HG03196 (cell line): ENCODE measurements around the gene SLC1A2.

Experiments
- ATAC-seq: cut with Tn5 transposase; IDR thresholded peaks from one replicate; pipeline ENCODE4 v1.9.1; 2021; ENCODE audit not compliant: unreplicated experiment

The SLC1A2 gene

DNA sequence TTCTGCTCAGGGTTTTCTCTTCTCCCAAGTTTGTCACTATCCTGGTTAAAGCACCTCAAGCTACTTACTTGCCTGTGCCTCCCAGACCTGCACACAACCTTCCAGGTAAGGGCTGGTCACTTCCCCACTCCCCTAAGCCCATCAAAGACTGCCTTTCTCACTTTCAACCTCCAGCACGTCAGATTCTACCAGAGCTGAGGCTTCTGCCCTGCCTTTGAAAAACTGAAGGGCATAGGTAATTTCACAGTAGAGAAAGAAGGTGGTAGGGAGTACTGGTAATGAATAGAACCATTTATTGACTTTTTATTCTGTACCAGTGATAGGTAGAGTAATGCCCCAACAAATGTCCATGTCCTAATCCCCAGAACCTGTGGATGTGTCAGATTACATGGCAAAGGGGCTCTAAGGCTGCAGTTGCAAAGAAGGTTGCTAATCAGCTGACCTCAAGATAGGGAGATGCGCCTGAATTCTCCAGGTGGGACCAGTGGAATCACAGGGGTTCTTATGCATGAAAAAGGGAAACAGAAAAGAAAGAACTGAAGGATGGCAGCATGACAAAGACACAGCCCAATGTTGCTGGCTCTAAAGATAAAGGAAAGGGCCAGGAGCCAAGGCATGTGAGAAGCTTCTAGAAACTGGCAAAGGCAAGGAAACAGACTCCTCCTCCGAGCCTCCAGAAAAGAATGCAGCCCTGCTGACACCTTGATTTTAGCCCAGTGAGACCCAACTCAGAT, 89.0 kb downstream of the SLC1A2 start:
- ATAC-seq = no peak

DNA sequence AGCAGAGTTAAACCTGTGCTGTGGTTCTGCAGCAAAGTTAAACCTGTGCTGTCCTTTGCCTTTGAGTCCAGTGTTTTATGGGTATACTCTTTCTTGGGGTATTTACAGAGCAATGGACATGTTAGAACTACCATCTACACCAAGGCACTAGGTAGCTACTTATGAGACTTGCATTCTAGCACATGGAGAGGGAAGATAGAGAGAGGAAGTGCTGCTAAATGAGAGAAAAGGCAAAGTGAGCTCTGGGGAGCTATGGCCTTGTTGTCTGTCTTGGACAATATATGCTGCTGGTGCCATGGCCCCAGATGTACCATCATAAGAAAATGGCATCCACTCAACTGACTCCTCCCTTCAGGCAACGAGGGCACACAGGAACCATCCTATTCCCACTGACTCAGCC, 91.5 kb downstream of the SLC1A2 start:
- no peak for ATAC-seq

DNA sequence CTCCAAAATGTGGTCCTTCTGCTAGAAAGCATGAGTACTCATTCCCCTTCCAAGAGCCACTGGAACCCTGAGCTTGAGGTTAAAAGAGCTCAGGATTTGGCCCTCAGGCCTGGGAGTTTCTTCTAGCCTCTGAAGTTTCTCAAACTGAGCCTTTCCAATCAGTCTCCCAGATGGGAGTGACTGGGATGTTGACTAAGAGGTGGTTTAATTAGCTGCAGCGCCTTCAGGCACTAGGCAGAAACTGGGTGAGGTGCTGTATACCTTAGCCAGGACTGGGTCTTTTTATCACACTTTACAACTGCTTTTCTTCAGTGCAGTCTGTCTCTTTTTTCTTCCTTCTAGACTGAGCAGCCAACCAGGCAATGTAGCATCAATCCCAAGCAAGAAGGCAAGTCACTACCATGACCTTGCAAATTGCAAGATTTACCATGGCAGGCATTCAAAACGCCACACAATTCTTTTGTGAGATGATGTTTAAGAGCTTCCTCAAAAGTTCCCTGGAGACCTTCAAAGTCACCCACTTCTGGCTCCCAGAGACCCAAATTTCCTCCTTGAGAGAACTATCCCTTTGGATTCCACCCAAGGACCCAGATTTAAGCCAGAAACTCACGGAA, 93.0 kb downstream of the SLC1A2 start:
- no peak for ATAC-seq

DNA sequence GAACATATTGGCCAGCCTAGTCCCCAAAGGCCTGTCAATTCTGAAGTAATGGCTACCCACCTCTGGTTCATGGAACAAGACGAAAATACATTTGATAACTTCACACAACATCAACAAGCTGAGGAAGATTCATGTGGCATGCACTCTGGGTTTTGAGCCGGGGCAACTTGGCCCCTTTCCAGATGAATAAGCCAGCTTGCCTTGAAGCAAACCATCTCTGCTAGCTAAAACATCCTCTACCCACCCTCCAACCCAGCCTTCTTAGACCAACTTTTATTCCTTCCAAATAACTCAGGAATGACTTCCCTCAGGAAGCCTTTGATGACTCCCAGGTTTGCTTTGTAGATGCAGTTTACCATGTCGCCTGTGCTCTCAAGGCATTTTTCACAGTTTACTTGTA, 94.4 kb downstream of the SLC1A2 start:
- ATAC-seq = no peak

DNA sequence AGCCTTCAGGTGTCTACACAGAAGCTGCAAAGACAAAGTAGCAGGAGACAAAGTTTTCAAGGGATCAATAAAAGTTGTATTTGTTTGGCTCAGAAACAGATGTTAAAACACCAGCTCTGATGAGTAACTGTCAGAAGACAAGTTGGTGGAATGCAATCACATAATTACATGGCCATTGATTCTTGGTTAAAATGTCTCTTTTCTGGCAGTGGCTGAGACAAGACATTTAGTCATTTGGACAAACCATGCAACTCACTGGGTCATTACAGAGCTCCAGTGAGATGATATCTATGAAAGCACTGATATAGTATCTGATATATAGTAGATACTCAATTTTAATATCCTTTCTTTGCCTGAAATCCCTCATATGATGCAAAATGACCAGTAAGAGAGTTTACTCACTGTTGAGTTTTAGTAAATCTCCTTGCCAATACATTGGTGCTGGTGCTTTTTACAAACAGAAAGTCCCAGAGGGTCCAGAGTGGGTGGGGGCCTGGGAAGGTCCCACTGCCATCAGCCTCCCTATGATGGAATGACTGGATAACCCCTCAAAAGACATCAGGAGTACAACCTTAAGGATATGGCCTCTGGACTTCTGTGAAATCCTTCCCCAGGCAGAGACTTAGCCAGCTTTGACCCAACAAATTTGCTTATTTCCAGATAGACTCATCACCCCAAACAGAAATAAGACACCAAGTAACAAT, 95.0 kb downstream of the SLC1A2 start:
- ATAC-seq = no peak

DNA sequence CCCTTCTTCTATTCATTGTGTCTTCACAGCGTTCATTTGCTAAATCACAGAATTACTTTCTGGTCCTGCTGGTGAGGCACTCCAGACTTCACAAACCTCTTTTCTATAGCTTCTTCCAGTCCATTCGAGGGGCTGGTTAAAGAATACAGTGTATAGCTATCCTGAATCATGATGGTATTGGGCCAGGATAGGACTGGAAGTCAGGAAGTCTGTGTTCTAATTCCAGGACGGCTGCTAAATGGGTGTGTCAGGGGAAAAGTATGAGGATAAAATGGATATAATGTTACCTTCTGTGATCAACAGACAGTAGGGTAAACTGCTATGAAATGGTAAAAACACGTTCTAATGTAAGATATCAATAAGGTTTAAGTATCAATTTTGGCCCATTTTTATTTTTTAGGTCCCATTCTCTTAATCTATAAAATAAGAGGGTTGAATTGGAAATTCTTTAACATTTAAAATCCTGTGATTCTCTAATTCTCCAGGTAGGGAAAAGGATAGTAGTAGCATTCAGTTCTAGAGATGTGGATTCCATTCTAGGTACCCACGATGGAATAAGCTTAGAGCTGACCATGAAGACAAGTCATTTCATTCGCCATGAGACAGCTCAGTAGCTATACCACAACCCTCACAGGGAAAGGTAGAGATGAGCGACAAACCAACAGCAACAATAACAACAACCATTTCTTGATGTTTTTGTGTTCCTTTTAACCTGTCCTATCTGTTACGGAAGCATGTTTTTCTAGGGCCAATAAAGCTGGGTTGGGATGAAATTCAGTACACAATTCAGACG, 96.1 kb downstream of the SLC1A2 start:
- no peak for ATAC-seq

DNA sequence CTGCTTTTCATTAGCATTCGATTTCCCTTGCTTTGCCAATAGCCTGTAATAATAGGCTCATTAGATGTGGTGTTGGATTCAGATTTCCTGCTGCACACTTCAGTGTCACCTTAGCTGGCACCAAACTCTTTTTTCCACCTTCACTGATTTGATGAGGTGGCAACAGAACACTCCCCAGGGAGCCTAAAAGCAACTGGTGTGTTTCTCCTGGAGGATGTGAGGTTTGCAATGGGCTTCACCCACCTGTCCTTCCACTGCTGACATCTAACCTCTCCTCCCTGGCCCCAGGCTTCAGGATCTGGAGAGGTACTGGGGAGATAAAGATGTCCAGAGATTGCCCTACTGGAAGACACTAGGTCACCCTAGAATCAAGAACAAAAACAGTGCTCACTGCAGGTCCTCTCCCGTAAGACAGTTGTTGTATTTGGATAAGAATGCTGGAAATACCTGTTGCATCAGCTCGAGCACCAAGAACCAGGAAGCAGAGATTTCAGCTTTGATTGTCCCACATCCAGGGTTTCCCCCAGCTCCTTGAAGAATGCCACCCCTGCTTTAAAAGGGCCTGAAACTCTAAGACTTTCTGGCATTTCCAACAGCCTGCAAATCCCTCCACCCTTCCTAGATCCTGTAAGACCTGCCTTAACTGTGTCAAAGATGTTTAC, 96.9 kb downstream of the SLC1A2 start:
- no peak for ATAC-seq

DNA sequence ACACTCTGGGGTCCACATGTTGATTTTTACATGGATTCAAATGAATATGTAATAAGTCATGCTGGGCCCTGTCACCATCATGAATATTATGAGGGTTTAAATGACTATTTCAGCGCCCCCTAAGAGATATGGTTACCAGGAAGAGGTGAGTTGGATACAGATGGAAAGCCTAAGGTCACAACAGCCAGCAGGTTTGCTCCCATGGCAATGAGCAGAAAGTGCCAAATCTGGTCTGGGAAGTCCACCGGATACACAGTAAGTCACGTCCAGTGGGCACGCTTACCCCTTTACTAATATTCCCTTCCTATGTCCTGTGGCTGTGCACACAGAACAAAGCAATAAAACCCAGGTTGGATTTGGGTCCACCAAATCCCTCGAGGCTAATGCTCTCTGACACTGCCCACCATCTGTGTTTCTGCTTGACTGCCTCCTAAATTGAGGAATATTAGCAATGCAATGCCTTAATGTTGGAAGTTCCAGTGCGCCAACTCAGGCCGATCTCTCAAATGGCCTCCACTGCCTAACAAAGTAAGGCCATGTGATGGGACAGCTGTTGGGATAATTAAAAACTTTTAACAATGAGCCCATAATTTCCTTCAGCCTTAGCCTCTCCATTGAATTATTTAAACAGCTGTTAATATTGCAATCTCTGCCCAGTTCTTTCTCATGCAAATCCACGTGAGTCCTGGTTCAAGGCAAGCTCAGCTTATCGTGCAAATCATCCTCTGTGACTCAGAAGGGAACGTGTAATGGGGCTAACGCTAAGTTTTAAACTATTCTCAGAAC, 97.6 kb downstream of the SLC1A2 start:
- ATAC-seq = no peak

DNA sequence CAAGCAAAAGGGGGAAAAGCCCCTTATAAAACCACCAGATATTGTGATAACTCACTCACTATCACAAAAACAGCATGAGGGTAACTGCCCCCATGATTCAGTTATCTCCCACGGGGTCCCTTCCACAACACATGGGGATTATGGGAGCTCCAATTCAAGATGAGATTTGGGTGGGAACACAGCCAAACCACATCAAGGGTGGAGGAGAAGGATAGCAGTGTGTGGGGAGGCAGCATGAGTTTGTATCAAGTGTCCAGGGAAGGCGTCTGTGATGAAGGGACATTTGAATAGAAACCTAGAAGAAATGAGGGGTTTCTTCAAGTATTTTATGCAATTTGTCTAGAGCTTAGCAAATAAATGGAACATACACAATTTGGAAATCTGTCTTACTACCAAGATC, 98.2 kb downstream of the SLC1A2 start:
- no peak for ATAC-seq

DNA sequence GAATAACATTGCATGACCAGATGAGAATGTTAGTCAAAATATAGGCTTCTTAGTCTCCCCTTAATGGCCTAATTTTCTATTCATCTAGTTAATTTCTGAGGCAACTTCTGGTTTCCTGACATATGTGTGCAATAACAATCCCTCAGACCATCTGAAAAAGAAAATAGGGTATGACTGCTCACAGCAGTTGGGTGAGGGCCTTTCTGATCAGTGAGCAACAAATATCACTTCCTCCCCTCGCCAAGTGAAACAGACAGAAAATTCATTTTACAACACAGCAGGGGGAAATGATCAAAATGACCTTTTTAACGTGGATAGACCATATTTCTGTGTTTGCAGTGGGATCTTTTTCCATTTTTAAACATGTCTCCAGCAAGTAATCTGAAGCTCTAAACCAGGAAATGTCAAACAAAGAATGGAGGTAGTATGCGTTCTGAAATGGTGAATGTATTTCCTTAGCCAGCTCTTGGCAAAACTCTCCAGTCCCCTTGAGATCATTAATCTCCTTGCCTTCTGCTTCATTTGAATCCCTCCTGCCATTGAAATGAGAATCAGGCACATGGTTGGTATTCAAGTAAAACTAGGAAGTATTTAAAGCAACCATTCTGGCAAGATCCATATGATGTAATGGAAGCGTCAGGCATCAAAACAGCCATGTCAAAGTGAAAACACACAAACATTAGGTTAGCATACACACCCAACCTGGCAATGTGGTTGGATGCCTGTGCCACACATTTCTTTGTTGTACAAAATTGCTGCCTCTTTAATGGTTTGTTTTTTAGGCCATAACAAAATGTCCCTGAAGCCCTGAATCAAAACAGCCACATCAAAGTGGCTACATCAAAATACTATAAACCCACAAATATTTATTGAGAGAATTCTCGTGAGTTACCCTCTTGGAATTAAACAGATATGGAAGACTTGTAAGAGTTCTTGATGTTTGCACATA, 100.1 kb downstream of the SLC1A2 start:
- ATAC-seq = no peak

DNA sequence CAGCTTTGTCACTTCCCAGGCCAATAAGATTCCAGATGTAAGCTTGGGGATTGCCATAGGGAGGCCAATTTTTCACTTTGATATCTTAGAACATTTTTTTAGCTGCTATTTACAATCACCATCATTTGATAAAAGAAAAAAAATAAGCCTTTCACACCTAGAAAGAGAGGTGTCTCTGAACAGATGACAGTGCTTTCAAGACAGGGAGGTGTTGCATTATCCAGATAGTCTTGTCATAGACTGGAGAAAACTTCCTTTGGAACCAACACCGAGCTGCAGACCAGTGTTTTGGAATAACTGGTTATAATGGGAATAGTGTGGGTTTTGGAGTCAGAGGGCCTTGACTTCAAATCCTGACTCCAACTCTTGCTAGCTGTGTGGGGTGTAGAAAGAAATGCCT, 101.0 kb downstream of the SLC1A2 start:
- no peak for ATAC-seq

DNA sequence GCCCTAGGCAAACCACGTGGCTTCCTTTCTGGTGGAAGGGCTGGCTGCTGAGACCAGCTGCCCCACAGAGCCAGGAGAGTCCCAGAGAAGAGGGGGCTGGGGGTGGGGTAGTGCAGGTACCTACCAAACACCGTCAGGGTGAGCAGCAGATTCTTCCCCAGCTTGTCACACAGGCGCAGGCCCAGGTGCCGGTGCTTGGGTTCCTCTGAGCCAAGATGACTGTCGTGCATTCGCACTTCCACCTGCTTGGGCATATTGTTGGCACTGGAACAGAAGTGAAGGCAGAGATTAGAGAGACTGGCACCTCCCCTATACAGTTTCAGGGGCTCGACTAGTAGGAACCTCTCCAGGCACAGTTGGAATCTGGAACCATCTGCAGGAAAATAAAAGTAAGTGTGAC, 102.1 kb downstream of the SLC1A2 start:
- ATAC-seq = no peak

DNA sequence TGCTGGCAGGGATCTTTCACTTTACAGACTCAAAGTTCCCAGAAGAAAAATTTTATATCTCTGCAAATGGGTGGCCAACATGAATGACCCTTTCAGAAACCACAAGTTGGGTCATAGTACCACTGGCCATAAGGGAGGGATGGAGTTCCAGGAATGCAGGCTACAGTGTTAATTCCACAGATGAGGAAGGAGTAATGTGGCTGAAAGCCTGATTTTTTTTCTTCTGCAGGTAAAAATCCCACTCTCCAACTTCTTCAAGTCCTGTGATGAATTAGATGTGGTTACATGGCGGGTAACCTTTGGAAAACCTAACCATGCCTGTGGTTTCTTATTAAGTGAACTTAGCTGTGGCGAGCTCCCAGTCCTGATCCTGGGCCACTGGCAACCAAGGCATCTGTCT, 103.2 kb downstream of the SLC1A2 start:
- ATAC-seq = no peak

DNA sequence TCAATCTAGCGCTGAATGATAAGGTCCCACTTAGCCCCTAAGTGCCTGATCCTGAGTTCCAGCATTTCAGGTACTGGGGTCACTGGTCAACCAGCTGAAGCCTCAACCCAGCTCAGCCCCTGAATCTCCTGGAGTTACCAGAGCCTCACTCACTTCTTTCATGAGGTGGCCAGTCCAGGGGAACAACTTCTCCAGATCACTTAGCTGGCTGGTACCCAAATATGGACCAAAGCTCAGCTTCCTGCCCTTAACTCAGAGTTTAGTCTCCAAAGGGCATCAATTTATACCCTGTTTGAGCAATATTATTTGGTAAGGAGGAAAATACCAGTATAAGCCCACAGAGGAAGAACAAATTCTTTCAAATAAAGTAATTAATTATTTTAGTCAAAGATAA, 105.6 kb downstream of the SLC1A2 start:
- no peak for ATAC-seq

DNA sequence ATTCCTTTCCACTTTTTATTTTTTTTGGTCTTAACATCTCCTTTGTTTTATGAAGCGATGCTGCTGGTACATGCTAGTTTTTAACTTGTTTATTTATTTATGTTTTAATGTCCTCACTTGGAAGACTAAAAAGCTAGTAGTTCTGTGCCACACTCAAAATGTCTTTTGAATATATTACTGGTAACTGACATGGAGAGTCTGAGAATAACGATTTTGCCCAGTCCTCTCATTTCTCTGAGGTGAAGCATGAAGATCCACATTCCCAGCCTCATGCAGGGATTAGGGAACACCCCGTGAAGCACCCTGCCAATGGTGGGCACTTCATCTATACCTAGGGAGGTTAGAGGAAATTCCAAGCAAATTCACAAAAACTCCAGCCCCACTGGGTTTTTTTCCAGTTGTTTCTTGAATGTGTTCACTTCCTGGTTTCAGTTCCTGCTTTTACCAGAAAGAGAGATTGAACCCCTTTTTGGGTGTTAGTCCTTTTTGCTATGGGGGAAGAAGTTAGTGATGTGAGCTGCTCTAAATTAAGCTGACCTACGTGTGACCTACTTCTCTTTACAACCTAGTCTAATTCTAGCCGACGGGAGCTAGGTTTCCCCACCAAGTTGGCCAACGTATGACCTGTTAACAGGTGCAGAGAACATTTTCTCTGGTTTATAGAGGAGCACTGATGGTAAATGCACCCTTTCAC, 106.1 kb downstream of the SLC1A2 start:
- peak; percentile 78 for ATAC-seq

DNA sequence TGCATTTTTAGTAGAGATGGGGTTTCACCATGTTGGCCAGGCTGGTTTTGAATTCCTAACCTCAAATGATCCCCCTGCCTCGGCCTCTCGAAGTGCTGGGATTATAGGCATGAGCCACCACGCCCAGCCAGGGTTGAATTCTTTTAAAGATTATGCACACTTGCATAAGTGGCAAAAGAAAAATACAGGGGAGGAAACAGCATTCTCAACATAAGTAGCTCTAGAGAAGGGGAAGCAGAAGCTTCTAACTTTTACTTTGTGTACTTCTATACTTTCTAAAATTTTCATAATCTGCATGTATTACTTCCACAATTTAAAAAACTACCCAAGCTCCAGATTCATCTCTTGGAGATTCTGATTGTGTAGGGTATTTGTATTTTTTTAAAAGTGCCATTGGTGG, 108.0 kb downstream of the SLC1A2 start:
- no peak for ATAC-seq

DNA sequence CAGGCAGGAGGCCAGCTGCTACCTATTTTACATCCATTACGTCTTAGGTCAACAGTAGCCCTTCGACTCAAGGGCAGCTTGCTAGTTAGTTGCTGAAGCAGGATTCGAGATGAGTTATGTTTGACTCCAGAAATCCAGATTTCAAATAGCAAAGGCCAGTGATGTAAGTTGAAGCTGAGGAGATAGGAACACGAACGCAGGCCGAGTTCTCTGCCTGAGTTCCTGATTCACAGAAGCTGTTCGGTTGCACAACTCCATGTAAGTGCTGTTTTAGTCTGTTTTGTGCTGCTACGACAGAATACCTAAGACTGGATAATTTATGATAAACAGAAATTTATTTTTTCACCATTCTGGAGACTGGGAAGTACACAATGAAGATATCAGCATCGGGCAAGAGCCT, 111.2 kb downstream of the SLC1A2 start:
- ATAC-seq = no peak

DNA sequence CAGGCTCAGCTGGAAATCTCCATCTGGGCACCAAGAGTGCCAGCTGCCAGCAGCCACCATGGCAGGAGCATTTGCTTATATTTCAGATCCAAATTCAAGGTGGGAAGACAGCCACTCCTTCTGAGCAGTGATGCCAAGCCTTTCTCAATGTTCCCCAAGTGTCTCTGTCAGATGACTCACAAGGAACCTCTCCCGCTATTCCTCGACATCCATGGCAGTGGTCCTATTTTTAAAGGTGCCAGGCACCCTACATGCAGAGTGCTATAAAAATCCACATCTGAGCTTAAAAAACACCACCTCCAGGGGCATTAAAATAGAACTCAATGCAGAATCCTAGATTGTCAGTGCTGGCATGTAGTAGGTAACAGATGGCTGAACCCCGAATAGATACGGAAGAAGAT, 112.1 kb downstream of the SLC1A2 start:
- no peak for ATAC-seq
